HG02840 (cell line): Measurements from ENCODE around the gene ITGA7.
A peak's percentile ranks its signal among the peaks of the same experiment; 100 is the strongest.

Experiments
- ATAC-seq: cut with Tn5 transposase; IDR thresholded peaks from one replicate; pipeline ENCODE4 v1.9.1; 2021; ENCODE audit warnings: mild to moderate bottlenecking, moderate library complexity, moderate number of reproducible peaks; ENCODE audit not compliant: unreplicated experiment, low FRiP score

ITGA7 gene

GRCh38 chr12:55707841-55708694 is at the start of gene ITGA7:
Gene ITGA7, minus strand, starts transcription at chr12:55707904. Its CDS starts 222 bp downstream, at chr12:55707682.
- ATAC-seq = no peak

DNA sequence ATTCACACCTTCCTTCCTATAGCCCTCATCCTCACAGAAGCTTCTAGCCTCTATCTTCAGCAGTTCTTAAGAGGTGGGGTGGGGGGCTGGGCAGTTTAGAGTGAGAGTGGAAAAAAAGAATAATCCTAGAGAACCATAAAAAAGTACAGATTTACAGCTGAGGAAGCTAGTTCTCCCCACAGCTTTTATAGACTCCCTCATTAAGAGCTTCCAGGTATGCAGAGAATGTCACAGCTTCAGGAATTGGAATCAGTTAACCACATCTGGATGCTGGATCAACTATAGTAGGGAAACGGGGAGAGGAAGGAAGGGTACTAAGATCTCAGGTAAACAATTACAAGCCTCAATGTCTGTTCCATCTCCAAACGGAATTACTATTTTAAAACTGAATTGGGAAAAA is 47.5 kb upstream of the ITGA7 start:
- ATAC-seq = no peak

DNA sequence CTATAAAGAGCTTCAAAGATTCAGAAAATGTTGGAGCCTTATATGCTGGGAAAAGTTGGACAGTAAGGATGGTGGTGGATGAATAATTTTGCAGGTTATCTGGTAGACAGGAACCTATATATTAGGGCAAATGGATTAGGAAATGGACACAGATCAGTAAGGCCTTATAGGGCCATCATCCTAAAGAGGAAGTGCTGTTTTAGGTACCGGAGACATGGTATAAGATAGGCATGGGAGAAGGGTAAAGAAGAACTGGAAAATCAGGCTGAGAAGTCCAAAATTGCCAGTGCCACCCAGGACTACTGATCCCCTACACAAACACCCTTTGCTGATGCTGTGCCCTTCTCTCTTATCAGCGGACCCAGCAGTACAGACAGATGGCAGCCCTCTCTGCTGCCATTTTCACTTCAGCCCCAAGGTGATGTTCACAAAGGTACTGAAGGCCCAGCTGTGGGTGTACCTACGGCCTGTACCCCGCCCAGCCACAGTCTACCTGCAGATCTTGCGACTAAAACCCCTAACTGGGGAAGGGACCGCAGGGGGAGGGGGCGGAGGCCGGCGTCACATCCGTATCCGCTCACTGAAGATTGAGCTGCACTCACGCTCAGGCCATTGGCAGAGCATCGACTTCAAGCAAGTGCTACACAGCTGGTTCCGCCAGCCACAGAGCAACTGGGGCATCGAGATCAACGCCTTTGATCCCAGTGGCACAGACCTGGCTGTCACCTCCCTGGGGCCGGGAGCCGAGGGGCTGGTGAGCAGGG is 40.7 kb upstream of the ITGA7 start:
- ATAC-seq = no peak

GRCh38 chr12:55746913-55747231 is 39.2 kb upstream of the ITGA7 start:
- no peak for ATAC-seq

DNA sequence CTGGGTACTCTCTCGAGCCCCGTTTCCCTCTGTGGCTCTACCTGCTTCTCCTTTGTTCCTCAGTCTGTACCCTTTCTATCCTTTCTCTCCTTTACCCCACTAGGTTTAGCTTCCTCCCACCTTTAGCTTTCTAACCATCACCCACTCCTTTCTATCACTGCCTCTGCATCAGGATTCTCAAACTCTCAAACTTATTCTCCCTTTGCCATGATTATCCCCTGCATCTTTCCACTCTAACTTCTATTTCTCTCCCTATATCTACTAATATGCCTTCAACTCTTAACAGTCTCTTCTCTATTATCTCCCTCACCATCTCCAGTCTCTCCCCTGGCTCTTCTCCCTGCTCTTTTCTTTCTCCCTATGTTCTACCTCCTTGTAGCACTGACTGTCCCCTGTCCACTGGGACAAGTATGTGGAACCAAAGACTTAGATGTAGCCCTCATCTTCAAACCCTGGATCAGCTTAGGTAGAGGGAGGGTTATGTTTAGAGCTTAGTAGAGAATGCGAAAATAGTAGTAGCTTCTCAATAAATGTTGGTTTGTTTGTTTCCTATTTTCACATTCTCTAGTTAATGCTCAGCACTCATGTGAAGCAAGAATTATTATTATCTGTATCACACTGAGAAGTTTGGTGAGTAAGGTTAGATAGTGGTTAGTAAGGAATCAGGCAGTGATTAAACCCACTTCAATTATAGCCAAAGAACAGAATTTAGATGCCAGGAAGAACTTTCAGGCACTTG is 38.6 kb upstream of the ITGA7 start:
- no peak for ATAC-seq

DNA sequence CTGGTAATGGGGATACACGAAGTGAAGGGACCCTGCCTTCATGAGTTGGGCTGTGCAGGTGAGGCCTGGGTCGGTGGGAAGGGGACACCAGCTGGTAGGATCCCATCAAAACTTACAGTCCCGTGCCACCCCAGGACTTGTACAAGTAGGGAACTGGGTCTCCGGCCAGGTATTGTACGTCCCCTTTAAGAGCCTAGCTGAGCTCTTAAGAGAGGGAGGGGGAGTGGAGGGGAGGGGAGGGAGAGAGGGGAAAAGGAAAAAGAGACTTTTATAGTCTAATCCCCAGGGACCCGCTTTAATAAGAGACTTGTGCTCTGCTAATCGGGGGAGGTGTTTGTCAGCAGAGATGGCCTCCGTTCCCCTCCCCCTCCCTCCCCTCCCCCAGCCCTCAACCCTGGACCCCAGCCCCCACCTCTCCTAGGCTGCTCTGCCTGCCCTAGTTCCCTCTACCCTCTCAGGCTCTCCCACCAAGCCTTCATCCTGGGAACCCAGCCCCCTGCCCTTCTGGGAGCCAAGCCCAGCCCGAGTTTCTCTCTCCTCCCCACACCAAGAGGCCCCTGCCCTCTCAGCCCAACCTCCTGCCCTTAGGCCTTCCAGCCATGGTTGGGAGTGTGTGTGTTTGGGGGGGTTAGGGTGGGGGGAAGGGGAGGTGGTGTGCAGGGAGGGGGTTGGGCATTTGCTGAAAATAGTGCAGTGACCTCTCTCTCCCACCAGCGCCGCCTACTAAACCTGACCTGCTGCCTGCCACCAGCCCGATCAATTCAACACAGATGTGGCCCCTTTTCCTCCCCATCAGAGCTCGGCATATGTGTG is 37.9 kb upstream of the ITGA7 start:
- no peak for ATAC-seq

DNA sequence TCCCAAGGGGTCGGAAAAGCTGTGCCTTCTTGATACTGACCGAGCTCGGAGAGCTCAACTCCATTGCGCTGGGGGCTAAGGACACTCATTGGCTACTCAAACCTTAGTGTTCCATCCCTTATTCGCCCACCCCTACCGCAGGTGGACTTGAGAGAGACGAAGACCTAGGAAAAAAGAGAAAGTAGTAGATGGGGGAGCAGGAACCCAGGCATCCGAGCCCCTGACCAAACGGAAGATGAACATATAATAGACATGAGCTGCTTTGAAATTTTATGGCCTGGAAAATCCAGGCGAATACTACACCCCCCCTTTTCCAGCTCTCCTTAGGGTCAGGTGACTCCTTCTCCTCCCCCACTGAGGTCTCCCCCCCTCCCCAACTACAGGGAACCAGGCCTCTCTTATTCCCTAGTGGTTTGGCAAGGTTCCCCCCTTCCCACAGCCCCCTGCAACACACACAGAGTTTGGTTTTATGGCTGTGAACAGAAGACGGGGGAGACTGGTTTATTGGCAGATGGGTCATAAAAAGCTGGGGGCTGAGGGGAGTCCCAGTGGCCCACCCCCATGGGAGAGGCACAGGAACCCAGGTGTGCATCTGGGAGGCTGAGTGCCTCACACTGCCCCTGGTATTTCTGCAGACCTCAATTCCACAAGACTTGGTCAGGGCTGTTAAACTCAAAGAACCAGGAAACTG is 36.8 kb upstream of the ITGA7 start:
- no peak for ATAC-seq

DNA sequence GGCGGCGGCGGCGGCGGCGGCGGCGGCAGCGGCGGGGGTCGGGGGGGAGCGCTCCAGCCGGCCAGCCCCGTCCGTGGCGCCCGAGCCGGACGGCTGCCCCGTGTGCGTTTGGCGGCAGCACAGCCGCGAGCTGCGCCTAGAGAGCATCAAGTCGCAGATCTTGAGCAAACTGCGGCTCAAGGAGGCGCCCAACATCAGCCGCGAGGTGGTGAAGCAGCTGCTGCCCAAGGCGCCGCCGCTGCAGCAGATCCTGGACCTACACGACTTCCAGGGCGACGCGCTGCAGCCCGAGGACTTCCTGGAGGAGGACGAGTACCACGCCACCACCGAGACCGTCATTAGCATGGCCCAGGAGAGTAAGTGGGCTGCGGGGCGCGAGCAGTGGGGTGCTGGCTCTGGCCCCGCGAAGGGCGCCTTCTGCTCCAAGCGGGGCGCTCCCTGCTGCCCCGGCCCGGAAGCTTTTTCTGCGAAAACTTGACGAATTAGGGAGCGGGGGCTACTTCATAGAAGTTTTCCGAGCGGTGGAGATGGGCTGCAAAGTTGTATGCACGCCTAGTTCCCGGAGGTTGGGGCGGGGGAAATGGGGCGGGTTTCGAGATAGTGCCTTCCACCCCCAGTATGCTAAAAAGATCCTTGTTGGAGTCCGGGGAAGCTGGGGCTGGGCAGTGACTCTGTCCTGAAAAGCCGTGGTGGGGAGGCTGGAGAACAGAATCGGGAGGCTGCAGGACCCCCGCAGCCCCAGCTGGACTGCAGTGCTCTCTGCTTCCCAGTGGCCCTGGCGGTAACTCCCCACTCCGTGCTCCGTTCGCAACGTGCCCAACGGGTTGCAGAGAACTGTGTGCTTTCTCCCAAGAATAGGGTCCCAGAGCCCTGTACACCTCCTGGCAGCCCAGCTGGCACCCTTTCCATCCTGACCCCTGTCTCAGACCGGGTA is 36.0 kb upstream of the ITGA7 start:
- no peak for ATAC-seq

DNA sequence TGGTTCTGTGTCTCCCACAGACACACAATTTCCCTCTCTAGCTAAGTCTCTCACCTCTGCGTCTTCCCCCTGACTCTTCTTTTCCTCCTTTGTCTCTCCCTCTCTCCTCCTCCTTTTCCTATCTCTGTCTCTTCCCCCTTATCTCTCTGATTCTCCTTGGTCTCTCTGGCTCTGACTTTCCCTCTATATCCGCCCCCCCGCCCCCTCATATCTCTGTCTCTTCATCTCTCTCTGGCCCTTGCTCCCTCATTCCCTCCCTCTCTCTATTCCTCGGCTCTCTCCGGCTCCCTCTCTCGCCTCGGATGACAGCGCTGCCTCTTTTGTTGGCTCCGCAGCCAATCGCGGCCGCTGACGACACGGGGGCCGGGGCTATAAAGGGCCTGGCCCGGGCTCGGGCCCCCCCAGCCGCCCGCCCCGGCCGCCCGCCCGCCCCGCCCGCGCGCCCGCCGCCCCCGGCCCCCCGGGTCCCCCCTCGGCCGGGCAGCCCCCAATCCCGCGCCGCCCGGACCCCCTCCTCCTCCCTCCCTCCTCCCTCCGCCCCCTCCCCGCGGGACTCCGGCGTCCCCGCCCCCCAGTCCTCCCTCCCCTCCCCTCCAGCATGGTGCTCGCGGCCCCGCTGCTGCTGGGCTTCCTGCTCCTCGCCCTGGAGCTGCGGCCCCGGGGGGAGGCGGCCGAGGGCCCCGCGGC is 35.2 kb upstream of the ITGA7 start, which contains the start of gene GDF11:
TSS of gene GDF11 (plus strand) at position 404 of the 687 bp plus-strand sequence. CDS start at position 599, 195 bp downstream.
- no peak for ATAC-seq

DNA sequence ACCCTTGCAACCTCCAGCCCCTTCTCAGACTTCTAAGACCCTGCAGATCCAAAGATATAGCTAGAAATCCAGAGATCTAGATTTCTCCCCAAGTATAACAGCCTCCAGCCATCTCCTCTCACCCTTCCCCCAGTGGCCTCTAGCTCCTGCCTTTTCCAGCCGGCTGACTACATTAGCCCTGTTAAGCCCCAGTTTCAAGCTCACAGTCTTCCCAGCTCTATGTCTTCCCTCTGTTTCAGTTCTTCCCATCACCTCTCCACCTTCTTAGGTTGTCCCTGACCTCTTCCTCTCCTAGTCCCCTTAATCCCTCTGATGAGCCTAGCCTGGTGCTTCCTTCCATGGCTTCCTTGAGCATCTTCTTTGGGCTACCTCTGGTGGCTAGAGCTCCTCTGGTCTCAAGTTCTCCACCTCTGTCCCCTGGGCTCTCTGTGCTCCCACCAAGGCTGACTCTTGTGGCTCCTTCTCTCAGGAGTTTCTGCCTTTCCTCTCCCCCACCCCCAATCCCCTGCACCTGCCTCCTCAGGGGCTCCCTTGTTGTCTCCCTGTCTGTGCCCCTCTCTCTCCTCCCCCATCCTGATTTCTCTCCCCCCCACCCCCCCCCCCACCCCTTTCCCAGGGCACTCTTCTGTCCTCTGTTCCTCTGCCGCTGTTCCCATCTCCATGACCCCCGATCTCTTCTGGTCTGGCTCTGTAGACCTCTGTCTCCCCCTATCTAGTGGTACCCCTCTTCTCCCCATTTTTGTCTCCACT is 34.4 kb upstream of the ITGA7 start:
- no peak for ATAC-seq

GRCh38 chr12:55739025-55739378 is 31.3 kb upstream of the ITGA7 start:
- no peak for ATAC-seq

GRCh38 chr12:55738123-55739024 is 30.7 kb upstream of the ITGA7 start:
- ATAC-seq = peak; percentile 76

DNA sequence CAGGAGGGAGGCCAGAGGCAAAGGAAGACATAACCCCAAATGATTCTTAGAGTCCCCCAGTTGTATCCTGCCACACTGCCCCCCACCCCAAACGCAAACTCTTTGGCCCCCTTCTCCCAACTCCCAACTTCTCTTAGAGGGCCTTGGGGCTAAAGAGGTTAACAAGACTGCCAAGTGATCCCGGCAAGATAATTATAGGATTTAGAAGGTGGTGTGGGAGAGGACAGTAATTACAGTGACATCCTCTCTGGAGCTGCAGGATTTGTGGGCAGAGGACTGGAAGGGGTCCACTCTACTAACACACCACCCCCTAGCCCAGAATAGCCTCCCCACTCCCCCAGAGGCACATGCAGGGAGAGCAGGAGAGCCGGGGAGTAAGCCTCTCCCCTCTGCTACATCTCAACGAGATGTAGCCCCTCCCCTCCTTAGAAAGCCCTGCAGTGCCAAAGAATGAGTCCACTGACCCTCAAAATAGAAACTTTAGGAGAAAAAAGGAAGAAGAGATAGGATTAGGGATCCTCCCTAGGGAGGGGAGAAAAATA is 29.9 kb upstream of the ITGA7 start:
- no peak for ATAC-seq

GRCh38 chr12:55736780-55737580 is 29.3 kb upstream of the ITGA7 start:
- no peak for ATAC-seq

DNA sequence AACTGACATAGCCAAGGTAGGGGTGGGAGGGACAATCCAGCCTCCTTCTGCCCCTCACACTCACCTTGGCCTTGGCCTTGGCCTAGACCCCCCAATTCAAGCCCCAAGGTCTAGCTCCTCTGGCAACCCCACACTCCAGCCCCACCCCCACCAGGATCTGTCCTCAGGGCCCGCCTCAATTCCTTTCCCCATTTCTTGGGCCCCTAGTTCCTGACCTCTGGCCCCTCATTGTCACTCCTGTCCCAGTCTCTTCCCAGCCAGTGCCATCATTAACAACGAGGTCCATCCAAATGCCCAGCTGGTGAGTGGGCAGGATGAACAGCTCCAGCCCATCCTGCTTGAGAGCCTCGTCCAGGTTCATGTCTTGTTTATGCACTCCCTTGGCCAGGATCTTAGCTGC is 28.4 kb upstream of the ITGA7 start:
- ATAC-seq = no peak
